ENCODE measurements around the gene VPS37D.
A peak's percentile ranks its signal among the peaks of the same experiment; 100 is the strongest.

The VPS37D gene

GRCh38 chr7:73668103-73668885 lies 663 bp downstream of the VPS37D start:
- ATAC-seq = peak; percentile 47
- TF ChIP-seq TSHZ2 (CRISPR knock-in tag; IDR thresholded peaks at IDR 0.05) = no peak
- TF ChIP-seq SNAI2 (CRISPR knock-in tag; IDR thresholded peaks at IDR 0.05) = no peak
- peak; percentile 95 for TF ChIP-seq ZNF70 (CRISPR knock-in tag; IDR thresholded peaks at IDR 0.05)
- TF ChIP-seq PPARA (CRISPR knock-in tag; IDR thresholded peaks at IDR 0.05; ENCODE audit: borderline replicate concordance) = no peak
- no peak for TF ChIP-seq OSR1 (CRISPR knock-in tag; IDR thresholded peaks at IDR 0.05)

GRCh38 chr7:73668886-73669230 lies 1.2 kb downstream of the VPS37D start:
- no peak for ATAC-seq
- TF ChIP-seq CREB5 (CRISPR knock-in tag; IDR thresholded peaks at IDR 0.05; ENCODE audit: low read depth) (no peak), RARB (CRISPR knock-in tag; IDR thresholded peaks at IDR 0.05) (no peak), GLIS3 (CRISPR knock-in tag; IDR thresholded peaks at IDR 0.05) (no peak), ZFP3 (CRISPR knock-in tag; IDR thresholded peaks at IDR 0.05) (no peak), ESRRG (CRISPR knock-in tag; IDR thresholded peaks at IDR 0.05) (no peak), PPARA (CRISPR knock-in tag; IDR thresholded peaks at IDR 0.05; ENCODE audit: borderline replicate concordance) (no peak), BACH2 (CRISPR knock-in tag; IDR thresholded peaks at IDR 0.05; ENCODE audit: borderline replicate concordance) (no peak), POU6F1 (CRISPR knock-in tag; IDR thresholded peaks at IDR 0.05; ENCODE audit: borderline replicate concordance, low read depth) (no peak)

- no peak for TF ChIP-seq TSHZ2 (CRISPR knock-in tag; IDR thresholded peaks at IDR 0.05)
- TF ChIP-seq ZFP30 (CRISPR knock-in tag; IDR thresholded peaks at IDR 0.05) = no peak
- no peak for TF ChIP-seq GLIS3 (CRISPR knock-in tag; IDR thresholded peaks at IDR 0.05)
- no peak for TF ChIP-seq ZNF565 (CRISPR knock-in tag; conservative IDR thresholded peaks at IDR 0.05; ENCODE audit: low read depth)
- no peak for TF ChIP-seq ZNF70 (CRISPR knock-in tag; IDR thresholded peaks at IDR 0.05)
- no peak for TF ChIP-seq SNAI2 (CRISPR knock-in tag; IDR thresholded peaks at IDR 0.05)
- no peak for TF ChIP-seq TCF4 (CRISPR knock-in tag; IDR thresholded peaks at IDR 0.05; ENCODE audit: borderline replicate concordance)
- TF ChIP-seq TOX (CRISPR knock-in tag; IDR thresholded peaks at IDR 0.05; ENCODE audit: borderline replicate concordance) = no peak
- TF ChIP-seq ZFP3 (CRISPR knock-in tag; IDR thresholded peaks at IDR 0.05) = no peak
- TF ChIP-seq ZNF8 (CRISPR knock-in tag; IDR thresholded peaks at IDR 0.05) = no peak
- TF ChIP-seq PATZ1 (CRISPR knock-in tag; IDR thresholded peaks at IDR 0.05; ENCODE audit: borderline replicate concordance) = no peak
- TF ChIP-seq CSRNP3 (CRISPR knock-in tag; IDR thresholded peaks at IDR 0.05) = no peak
- no peak for TF ChIP-seq ZC3H10 (CRISPR knock-in tag; IDR thresholded peaks at IDR 0.05)
- TF ChIP-seq RARB (CRISPR knock-in tag; IDR thresholded peaks at IDR 0.05) = no peak
- no peak for TF ChIP-seq POU6F1 (CRISPR knock-in tag; IDR thresholded peaks at IDR 0.05; ENCODE audit: borderline replicate concordance, low read depth)
- TF ChIP-seq PPARA (CRISPR knock-in tag; IDR thresholded peaks at IDR 0.05; ENCODE audit: borderline replicate concordance) = no peak
- no peak for ATAC-seq
These were observed 1.7 kb downstream of the VPS37D start for GRCh38 chr7:73669288-73669701.

All from SK-N-SH treated with all-trans-retinoic acid at 6 μM for 48 hours (cell line).